ENCODE measurements around the gene PLA2G3.
"Not testable (repeated sequence)": the region's sequence is repeated elsewhere in the genome, so short reads cannot be mapped to it uniquely, and the experiment has no call there.

Gene PLA2G3

GRCh38 chr22:31178859-31179258 lies 38.6 kb upstream of the PLA2G3 start:
- Histone ChIP-seq H3K27me3 (ENCODE audit: insufficient read depth, low read depth, severe bottlenecking) (no peaks in the 10 kb centered on the region), H3K9me3 (ENCODE audit: severe bottlenecking) (peaks cover 2% of the 10 kb centered on the region), H3K27ac (no peak overlapping the region), H3K4me3 (ENCODE audit: low read depth, low read length) (no peak overlapping the region), H3K36me3 (peaks cover 20% of the 10 kb centered on the region)
- TF ChIP-seq, protein P1, sequence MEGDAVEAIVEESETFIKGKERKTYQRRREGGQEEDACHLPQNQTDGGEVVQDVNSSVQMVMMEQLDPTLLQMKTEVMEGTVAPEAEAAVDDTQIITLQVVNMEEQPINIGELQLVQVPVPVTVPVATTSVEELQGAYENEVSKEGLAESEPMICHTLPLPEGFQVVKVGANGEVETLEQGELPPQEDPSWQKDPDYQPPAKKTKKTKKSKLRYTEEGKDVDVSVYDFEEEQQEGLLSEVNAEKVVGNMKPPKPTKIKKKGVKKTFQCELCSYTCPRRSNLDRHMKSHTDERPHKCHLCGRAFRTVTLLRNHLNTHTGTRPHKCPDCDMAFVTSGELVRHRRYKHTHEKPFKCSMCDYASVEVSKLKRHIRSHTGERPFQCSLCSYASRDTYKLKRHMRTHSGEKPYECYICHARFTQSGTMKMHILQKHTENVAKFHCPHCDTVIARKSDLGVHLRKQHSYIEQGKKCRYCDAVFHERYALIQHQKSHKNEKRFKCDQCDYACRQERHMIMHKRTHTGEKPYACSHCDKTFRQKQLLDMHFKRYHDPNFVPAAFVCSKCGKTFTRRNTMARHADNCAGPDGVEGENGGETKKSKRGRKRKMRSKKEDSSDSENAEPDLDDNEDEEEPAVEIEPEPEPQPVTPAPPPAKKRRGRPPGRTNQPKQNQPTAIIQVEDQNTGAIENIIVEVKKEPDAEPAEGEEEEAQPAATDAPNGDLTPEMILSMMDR (IDR thresholded peaks at IDR 0.05; ENCODE audit: low read depth, low read length) = no peak
- DNase-seq = no peak

DNA sequence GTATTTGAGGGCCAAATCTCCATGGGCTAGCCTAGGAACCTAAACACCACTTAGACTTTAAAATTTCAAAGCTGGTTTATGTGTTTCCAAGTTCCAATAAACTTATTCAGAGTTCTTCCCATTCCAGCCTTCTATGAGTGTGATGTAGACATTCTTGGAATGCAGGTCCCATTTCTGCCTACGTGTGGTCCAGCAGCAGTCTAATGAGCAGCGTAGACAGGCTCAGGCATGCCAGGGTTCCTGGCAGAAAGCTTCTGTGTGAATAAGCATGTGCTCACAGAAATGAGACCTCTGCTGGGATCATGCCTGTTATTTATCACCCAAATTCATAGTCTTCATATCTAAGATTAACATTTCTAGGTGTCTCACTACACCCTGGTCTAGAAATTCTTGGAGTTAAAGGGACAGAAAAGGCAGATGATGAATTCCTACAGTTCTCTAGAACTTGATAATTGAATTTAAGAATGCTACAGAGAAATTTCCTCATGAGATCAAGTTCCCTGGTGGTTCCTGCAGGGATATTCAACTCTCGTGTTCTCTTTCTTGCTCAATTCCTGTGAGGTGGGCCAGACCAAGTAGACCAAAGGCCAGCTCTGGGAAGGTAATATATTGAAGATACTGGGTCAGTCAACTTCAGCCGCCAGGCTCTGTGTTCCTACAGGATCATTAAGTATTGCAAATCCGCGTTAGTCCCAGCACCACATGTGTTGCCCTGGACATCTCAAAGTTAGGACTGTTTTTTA lies 37.3 kb upstream of the PLA2G3 start:
- TF ChIP-seq, protein P1 (IDR thresholded peaks at IDR 0.05; ENCODE audit: low read depth, low read length) = no peak
- Histone ChIP-seq H3K36me3 (peaks cover 17% of the 10 kb centered on the region), H3K27ac (no peak overlapping the region), H3K4me3 (ENCODE audit: low read depth, low read length) (no peak overlapping the region), H3K27me3 (ENCODE audit: insufficient read depth, low read depth, severe bottlenecking) (no peaks in the 10 kb centered on the region), H3K9me3 (ENCODE audit: severe bottlenecking) (peaks cover 2% of the 10 kb centered on the region)
- DNase-seq = no peak

DNA sequence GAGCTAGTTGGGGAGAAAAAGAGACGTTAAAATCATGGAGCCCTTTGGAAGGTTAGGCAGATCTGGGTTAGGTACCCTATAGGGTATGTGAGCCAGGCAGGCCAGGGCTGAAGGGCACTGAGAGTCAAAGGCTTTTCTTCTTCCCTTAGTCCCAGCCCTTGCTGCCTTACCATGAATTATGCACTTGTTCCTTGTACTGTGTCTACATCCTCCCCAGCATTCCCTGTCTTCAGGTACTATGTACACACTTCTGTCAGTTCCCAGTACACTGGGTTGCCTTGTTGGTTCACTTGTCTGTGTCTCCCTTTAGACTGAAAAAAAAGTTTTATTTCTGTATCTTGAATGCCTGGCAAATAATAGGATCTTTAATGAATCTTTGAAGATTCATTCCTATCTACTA lies 36.6 kb upstream of the PLA2G3 start:
- Histone ChIP-seq H3K4me3 (ENCODE audit: low read depth, low read length) (no peak overlapping the region), H3K27ac (no peak overlapping the region), H3K9me3 (ENCODE audit: severe bottlenecking) (peaks cover 2% of the 10 kb centered on the region), H3K27me3 (ENCODE audit: insufficient read depth, low read depth, severe bottlenecking) (no peaks in the 10 kb centered on the region), H3K36me3 (peaks cover 13% of the 10 kb centered on the region; the same call in 1 of the 2 replicates)
- TF ChIP-seq, protein P1 (IDR thresholded peaks at IDR 0.05; ENCODE audit: low read depth, low read length) = no peak
- no peak for DNase-seq

GRCh38 chr22:31173386-31174145 lies 33.3 kb upstream of the PLA2G3 start:
- Histone ChIP-seq H3K27ac (no peak overlapping the region), H3K27me3 (ENCODE audit: insufficient read depth, low read depth, severe bottlenecking) (no peaks in the 10 kb centered on the region), H3K4me3 (ENCODE audit: low read depth, low read length) (no peak overlapping the region), H3K36me3 (peaks cover 9% of the 10 kb centered on the region; the same call in 1 of the 2 replicates), H3K9me3 (ENCODE audit: severe bottlenecking) (no peaks in the 10 kb centered on the region)
- TF ChIP-seq, protein P1 (IDR thresholded peaks at IDR 0.05; ENCODE audit: low read depth, low read length) = no peak
- DNase-seq = no peak

- not testable (repeated sequence) for H3K4me3 ChIP-seq (ENCODE audit: low read depth, low read length); H3K9me3 ChIP-seq (ENCODE audit: severe bottlenecking); H3K27ac ChIP-seq; H3K36me3 ChIP-seq; DNase-seq; H3K27me3 ChIP-seq (ENCODE audit: insufficient read depth, low read depth, severe bottlenecking)
Measured at GRCh38 chr22:31171734-31172133, 31.4 kb upstream of the PLA2G3 start.

- TF ChIP-seq, protein P1 (IDR thresholded peaks at IDR 0.05; ENCODE audit: low read depth, low read length) = no peak
- no peak overlapping the region for H3K27ac ChIP-seq
- no peak overlapping the region for H3K4me3 ChIP-seq (ENCODE audit: low read depth, low read length)
- no peak for DNase-seq
- no peaks in the 10 kb centered on the region for H3K27me3 ChIP-seq (ENCODE audit: insufficient read depth, low read depth, severe bottlenecking)
- H3K36me3 ChIP-seq = peaks cover 3% of the 10 kb centered on the region
- no peaks in the 10 kb centered on the region for H3K9me3 ChIP-seq (ENCODE audit: severe bottlenecking)
Measured at GRCh38 chr22:31170971-31171370, 30.7 kb upstream of the PLA2G3 start.
